Mononuclear cell (primary cell): Measurements from ENCODE around the gene MARCHF3. TPM values are rescaled to one million over a fixed set of nuclear protein-coding genes. Genes with fewer than 3 reads are reported as not detected.
"Not testable (repeated sequence)": the region's sequence is repeated elsewhere in the genome, so short reads cannot be mapped to it uniquely, and the experiment has no call there.

Experiments
- H3K27me3 ChIP-seq: 2 replicates; pipeline ENCODE4 v1.6.0; 2011; ENCODE audit warnings: low read length, control low read depth; ENCODE audit not compliant: insufficient read depth
- H3K4me1 ChIP-seq: 2 replicates; pipeline ENCODE4 v1.5.1; 2011; ENCODE audit warnings: mild to moderate bottlenecking, low read length, control low read depth; ENCODE audit not compliant: insufficient read depth
- H3K4me3 ChIP-seq: 2 replicates; pipeline ENCODE4 v1.5.1; 2011; ENCODE audit warnings: mild to moderate bottlenecking, low read length, moderate library complexity
- H3K9me3 ChIP-seq: 2 replicates; pipeline ENCODE4 v1.5.1; 2011; ENCODE audit warnings: low read depth, mild to moderate bottlenecking, control low read depth, low read length
- total RNA-seq: library from RNA; depleted of rRNA; stranded (reverse); fragments of >200 nt; gene quantifications from one replicate; pipeline ENCODE4 v1.2.3, GENCODE V29; 2012

The MARCHF3 gene
- total RNA-seq, 1 donor: 7.8 TPM

GRCh38 chr5:126846744-126847455, 183.5 kb downstream of the MARCHF3 start:
- Histone ChIP-seq H3K4me1 (peaks cover 26% of the 10 kb centered on the region), H3K4me3 (no peak overlapping the region), H3K27me3 (no peaks in the 10 kb centered on the region), H3K9me3 (no peaks in the 10 kb centered on the region)

GRCh38 chr5:126846344-126846743, 184.0 kb downstream of the MARCHF3 start:
- Histone ChIP-seq H3K27me3 (no peaks in the 10 kb centered on the region), H3K4me1 (peaks cover 20% of the 10 kb centered on the region), H3K4me3 (no peak overlapping the region), H3K9me3 (no peaks in the 10 kb centered on the region)

GRCh38 chr5:126845470-126846070, 184.8 kb downstream of the MARCHF3 start:
- not testable (repeated sequence) for H3K27me3 ChIP-seq, H3K9me3 ChIP-seq, H3K4me3 ChIP-seq
- peaks cover 16% of the 10 kb centered on the region for H3K4me1 ChIP-seq

GRCh38 chr5:126843375-126843774, 187.0 kb downstream of the MARCHF3 start:
- not testable (repeated sequence) for H3K4me3 ChIP-seq, H3K9me3 ChIP-seq, H3K27me3 ChIP-seq
- peaks cover 16% of the 10 kb centered on the region for H3K4me1 ChIP-seq

- H3K27me3 ChIP-seq, H3K4me1 ChIP-seq, H3K4me3 ChIP-seq, H3K9me3 ChIP-seq: not testable (repeated sequence)
Measured at GRCh38 chr5:126839407-126839806, 191.0 kb downstream of the MARCHF3 start.

GRCh38 chr5:126837906-126838539, 192.3 kb downstream of the MARCHF3 start:
- Histone ChIP-seq H3K27me3 (no peaks in the 10 kb centered on the region), H3K9me3 (no peaks in the 10 kb centered on the region), H3K4me3 (no peak overlapping the region), H3K4me1 (no peaks in the 10 kb centered on the region)

GRCh38 chr5:126837242-126837641, 193.1 kb downstream of the MARCHF3 start:
- Histone ChIP-seq H3K4me1 (no peaks in the 10 kb centered on the region), H3K4me3 (no peak overlapping the region), H3K9me3 (no peaks in the 10 kb centered on the region), H3K27me3 (no peaks in the 10 kb centered on the region)

GRCh38 chr5:126836778-126837177, 193.6 kb downstream of the MARCHF3 start:
- no peaks in the 10 kb centered on the region for H3K4me1 ChIP-seq
- no peak overlapping the region for H3K4me3 ChIP-seq
- H3K9me3 ChIP-seq: no peaks in the 10 kb centered on the region
- H3K27me3 ChIP-seq: no peaks in the 10 kb centered on the region

- no peaks in the 10 kb centered on the region for H3K27me3 ChIP-seq
- no peaks in the 10 kb centered on the region for H3K4me1 ChIP-seq
- H3K4me3 ChIP-seq: no peak overlapping the region
- H3K9me3 ChIP-seq: no peaks in the 10 kb centered on the region
Measured at GRCh38 chr5:126831156-126831555, 199.2 kb downstream of the MARCHF3 start.

GRCh38 chr5:126830061-126830460, 200.3 kb downstream of the MARCHF3 start:
- no peak overlapping the region for H3K4me3 ChIP-seq
- H3K27me3 ChIP-seq: no peaks in the 10 kb centered on the region
- H3K9me3 ChIP-seq: no peaks in the 10 kb centered on the region
- no peaks in the 10 kb centered on the region for H3K4me1 ChIP-seq

- no peak overlapping the region for H3K4me3 ChIP-seq
Measured at GRCh38 chr5:126829098-126829497, 201.3 kb downstream of the MARCHF3 start.

GRCh38 chr5:126826619-126827215, 203.6 kb downstream of the MARCHF3 start:
- H3K4me3 ChIP-seq: no peak overlapping the region
- no peaks in the 10 kb centered on the region for H3K9me3 ChIP-seq
- no peaks in the 10 kb centered on the region for H3K4me1 ChIP-seq
- H3K27me3 ChIP-seq: no peaks in the 10 kb centered on the region

More at GRCh38 chr5:126829098-126829497, 201.3 kb downstream of the MARCHF3 start:
- no peaks in the 10 kb centered on the region for H3K27me3 ChIP-seq
- no peaks in the 10 kb centered on the region for H3K9me3 ChIP-seq
- no peaks in the 10 kb centered on the region for H3K4me1 ChIP-seq

GRCh38 chr5:126819253-126819652, 211.1 kb downstream of the MARCHF3 start:
- Histone ChIP-seq H3K4me3 (no peak overlapping the region), H3K9me3 (no peaks in the 10 kb centered on the region), H3K27me3 (no peaks in the 10 kb centered on the region), H3K4me1 (peaks cover 11% of the 10 kb centered on the region)

- H3K27me3 ChIP-seq: no peaks in the 10 kb centered on the region
- H3K4me3 ChIP-seq: no peak overlapping the region
- H3K9me3 ChIP-seq: no peaks in the 10 kb centered on the region
- H3K4me1 ChIP-seq: peaks cover 17% of the 10 kb centered on the region
Measured at GRCh38 chr5:126818736-126819135, 211.6 kb downstream of the MARCHF3 start.
